Thymus (tissue), 11 donors: ENCODE measurements around the gene DERL3. TPM values are rescaled to one million over a fixed set of nuclear protein-coding genes. Genes with fewer than 3 reads are reported as not detected.

Experiments used
- DNase-seq, 9 donors: peaks; one replicate each; pipeline ENCODE4 v3.0.0-alpha.2; 2013; ENCODE audit warnings: low spot score in 9 of 9, low read depth in 6 of 9, missing footprints in 1 of 9
- H3K27ac ChIP-seq, 2 donors: one replicate each; pipeline ENCODE4 v1.5.1; 2013; ENCODE audit warnings: control low read depth in 1 of 2, low read depth in 1 of 2, low read length in 1 of 2, mild to moderate bottlenecking in 1 of 2, moderate library complexity in 1 of 2
- H3K27me3 ChIP-seq, 2 donors: one replicate each; pipeline ENCODE4 v1.5.1; 2013; ENCODE audit warnings: low read length in 1 of 2; ENCODE audit not compliant: control insufficient read depth in 2 of 2, insufficient read depth in 1 of 2
- H3K36me3 ChIP-seq, 2 donors: one replicate each; pipeline ENCODE4 v1.5.1; 2013; ENCODE audit warnings: low read length in 1 of 2, mild to moderate bottlenecking in 1 of 2, moderate library complexity in 1 of 2; ENCODE audit not compliant: control insufficient read depth in 2 of 2, insufficient read depth in 2 of 2
- H3K4me1 ChIP-seq, 2 donors: one replicate each; pipeline ENCODE4 v1.5.1; 2013; ENCODE audit warnings: low read length in 2 of 2; ENCODE audit not compliant: control insufficient read depth in 2 of 2, insufficient read depth in 2 of 2
- H3K4me3 ChIP-seq, 2 donors: one replicate each; pipeline ENCODE4 v1.5.1; 2013; ENCODE audit warnings: low read length in 2 of 2, control low read depth in 1 of 2, mild to moderate bottlenecking in 1 of 2
- H3K9me3 ChIP-seq, 2 donors: one replicate each; pipeline ENCODE4 v1.5.1; 2013; ENCODE audit warnings: low read length in 1 of 2, mild to moderate bottlenecking in 1 of 2; ENCODE audit not compliant: control insufficient read depth in 2 of 2, insufficient read depth in 1 of 2
- WGBS: extraction: QIAGEN DNeasy Blood & Tissue Kit; methylation state at CpG from one replicate; pipeline ENCODE4 v1.1.7; 2013; 5-methylcytosine and 5-hydroxymethylcytosine counted together
- polyA plus RNA-seq: library from polyadenylated mRNA; stranded (reverse); fragments of 200-250 nt; gene quantifications from one replicate; pipeline ENCODE4 v1.2.3, GENCODE V29; 2013
- total RNA-seq: library from RNA; stranded (reverse); fragments of 120-200 nt; gene quantifications from one replicate; pipeline ENCODE4 v1.2.4, GENCODE V29; 2013
- donor health status: healthy.

The DERL3 gene
- total and polyA plus RNA-seq, 2 donors: 2.5 to 2.9 TPM

DNA sequence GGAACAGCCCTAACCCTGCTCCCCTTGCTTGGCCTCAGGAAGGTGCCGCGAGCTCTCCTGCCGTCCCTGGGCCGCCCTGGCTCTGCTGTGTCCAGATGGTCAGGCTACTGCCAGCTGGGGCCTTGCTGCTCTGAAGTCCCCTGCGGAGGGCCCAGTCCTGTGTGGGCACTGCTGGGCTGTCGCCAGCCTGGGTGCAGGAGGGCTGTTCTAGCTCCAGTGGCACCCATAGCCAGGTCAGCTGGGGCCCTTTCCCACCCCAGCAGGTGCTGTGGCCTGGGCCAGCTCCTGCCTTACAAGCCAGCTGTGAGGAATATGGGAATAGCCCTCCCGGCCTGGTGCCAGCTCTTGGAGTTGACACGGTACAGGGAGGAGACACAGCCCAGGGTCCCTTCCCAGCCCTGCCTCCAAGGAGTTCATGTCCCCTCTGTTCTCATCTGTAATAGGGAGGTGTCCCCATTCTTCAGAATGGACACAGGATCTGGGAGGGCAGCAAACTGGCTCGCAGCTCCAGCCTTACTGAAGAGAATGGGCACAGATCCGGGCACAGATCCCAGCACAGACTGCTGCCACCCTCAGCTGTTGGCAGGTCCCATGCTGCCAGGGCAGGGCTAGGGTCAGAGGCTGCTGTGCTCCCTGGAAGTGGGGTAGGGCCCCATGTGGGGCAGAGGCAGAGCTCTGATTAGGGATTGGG lies 3.9 kb downstream of the DERL3 start:
- peaks cover 60 to 65% of the 10 kb centered on the region in 2 donors for H3K36me3 ChIP-seq
- no peak for DNase-seq
- no peak overlapping the region for H3K27ac ChIP-seq
- H3K4me1 ChIP-seq: peaks cover 11 to 18% of the 10 kb centered on the region in 2 donors
- no peak overlapping the region for H3K4me3 ChIP-seq
- peaks cover 0 to 14% of the 10 kb centered on the region in 2 donors for H3K27me3 ChIP-seq
- H3K9me3 ChIP-seq: no peaks in the 10 kb centered on the region
- 98% methylated on average over 10 of the region's 10 CpGs for WGBS

DNA sequence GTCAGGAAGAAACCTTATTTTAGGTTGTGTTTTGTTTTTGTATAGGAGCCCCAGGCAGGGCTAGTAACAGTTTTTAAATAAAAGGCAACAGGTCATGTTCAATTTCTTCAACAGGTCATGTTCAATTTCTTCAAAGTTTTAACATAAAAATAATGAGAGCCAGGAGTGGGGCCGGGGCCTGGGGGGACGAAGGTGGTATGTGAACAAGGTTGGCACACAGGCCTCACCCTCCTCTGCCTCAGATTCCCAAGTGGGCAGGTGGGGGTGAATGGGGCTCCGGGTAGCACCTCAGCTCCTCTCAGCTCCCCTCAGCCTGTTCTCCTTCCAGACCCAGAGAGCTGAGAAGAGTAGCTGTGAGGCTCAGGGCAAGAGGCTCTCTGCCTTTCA lies 4.4 kb downstream of the DERL3 start:
- WGBS: 96% methylated on average over 3 of the region's 3 CpGs
- H3K4me1 ChIP-seq: peaks cover 10 to 16% of the 10 kb centered on the region in 2 donors
- H3K9me3 ChIP-seq: no peaks in the 10 kb centered on the region
- H3K4me3 ChIP-seq: no peak overlapping the region
- no peak overlapping the region for H3K27ac ChIP-seq
- H3K36me3 ChIP-seq: peaks cover 62 to 66% of the 10 kb centered on the region in 2 donors
- H3K27me3 ChIP-seq: peaks cover 0 to 10% of the 10 kb centered on the region in 2 donors
- DNase-seq: no peak

DNA sequence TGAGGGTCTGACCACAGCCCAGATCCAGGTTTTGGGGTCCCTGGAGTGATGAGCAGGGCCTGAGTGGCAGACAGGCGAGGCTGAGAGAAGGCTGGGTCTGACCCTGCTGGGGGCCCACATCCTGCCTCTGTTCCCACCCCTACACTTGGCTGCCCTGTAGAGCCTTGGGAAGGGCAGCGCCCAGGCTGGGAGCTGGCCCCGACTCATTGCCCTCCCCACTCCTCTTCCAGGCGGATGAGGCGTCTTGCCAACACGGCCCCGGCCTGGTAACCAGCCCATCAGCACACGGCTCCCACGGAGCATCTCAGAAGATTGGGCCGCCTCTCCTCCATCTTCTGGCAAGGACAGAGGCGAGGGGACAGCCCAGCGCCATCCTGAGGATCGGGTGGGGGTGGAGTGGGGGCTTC lies 4.9 kb downstream of the DERL3 start:
- Histone ChIP-seq H3K9me3 (no peaks in the 10 kb centered on the region), H3K36me3 (peaks cover 67 to 71% of the 10 kb centered on the region in 2 donors), H3K27me3 (peaks cover 0 to 7% of the 10 kb centered on the region in 2 donors), H3K27ac (no peak overlapping the region), H3K4me1 (peaks cover 8 to 12% of the 10 kb centered on the region in 2 donors), H3K4me3 (no peak overlapping the region)
- WGBS: 97% methylated on average over 13 of the region's 13 CpGs
- no peak for DNase-seq

DNA sequence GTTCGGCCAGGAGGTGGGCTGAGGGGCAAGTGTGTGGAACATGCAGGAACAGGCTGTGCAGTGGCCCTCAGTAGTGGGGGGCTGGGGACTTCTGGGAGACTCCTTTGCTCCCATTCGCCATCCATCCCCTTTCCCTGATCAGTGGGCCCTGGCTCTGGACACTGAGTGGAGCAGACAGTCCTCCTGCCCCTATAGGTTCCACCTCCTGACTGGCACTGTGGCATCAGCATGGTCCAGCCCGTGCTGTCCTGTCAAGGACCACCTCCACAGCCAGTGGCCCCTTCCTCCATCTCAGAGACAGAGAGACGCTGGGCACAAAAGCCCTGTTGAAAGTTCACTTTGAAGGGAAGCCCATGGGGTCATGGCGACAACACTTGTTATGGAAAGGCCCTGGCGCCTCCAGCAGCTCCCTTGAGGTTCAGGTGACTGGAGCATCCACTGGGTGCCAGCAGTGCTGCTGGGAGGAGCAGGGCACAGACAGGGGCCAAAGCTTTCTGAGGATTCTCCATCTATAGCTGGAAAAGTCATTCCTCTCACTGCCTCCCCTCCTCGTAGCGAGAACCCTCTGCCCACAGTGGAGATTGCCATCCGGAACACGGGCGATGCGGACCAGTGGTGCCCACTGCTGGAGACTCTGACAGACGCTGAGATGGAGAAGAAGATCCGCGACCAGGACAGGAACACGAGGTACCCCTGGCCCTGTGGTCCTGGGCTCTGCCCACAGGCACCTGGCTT lies 5.6 kb downstream of the DERL3 start:
- no peak overlapping the region for H3K4me3 ChIP-seq
- peaks cover 73 to 76% of the 10 kb centered on the region in 2 donors for H3K36me3 ChIP-seq
- peaks cover 2 to 4% of the 10 kb centered on the region in 2 donors for H3K4me1 ChIP-seq
- no peaks in the 10 kb centered on the region for H3K9me3 ChIP-seq
- WGBS: 97% methylated on average over 16 of the region's 16 CpGs
- H3K27me3 ChIP-seq: peaks cover 0 to 2% of the 10 kb centered on the region in 2 donors
- H3K27ac ChIP-seq: no peak overlapping the region
- DNase-seq: no peak

DNA sequence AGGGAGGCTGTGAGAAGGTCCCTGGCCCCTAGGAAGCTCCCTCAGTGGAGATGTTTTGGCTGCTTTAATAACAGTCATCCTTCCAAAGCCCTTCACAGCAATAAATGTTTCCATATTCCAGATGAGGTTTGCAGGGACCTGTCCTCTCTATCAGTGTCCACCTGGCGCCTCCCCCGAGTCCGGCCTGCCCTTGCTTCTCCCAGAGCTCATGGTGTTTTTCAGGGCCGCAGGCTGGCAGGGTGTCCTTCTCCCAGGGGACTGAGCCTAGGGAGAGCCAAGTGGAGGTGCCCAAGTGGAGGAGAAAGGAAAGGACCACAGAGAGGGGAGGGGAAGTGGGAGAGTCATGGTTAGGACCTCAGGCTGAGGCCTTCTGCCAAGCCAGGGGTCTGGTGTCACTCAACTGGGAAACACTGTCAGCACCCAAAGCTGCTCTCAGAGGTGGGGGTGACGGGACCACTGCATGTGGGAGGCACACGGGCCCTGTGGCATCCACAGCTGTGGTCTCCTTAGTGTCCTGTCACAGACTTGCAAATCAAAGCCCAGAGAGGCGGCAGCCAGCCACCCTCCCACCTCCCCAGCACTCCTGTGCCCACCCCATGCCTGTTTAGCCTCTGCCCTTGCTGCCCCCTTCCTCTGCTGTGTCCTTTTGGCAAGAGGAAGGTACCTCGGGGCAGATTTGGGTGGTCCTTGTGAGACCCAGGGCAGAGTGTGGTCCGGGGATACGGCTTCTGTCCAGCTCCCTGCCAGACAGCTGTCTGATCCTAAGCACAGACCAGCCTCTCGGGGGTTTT lies 6.4 kb downstream of the DERL3 start:
- 88% methylated on average over 11 of the region's 11 CpGs for WGBS
- H3K36me3 ChIP-seq: peaks cover 79 to 81% of the 10 kb centered on the region in 2 donors
- no peak for DNase-seq
- no peaks in the 10 kb centered on the region for H3K4me1 ChIP-seq
- H3K4me3 ChIP-seq: no peak overlapping the region
- no peaks in the 10 kb centered on the region for H3K9me3 ChIP-seq
- H3K27me3 ChIP-seq: no peaks in the 10 kb centered on the region
- no peak overlapping the region for H3K27ac ChIP-seq

DNA sequence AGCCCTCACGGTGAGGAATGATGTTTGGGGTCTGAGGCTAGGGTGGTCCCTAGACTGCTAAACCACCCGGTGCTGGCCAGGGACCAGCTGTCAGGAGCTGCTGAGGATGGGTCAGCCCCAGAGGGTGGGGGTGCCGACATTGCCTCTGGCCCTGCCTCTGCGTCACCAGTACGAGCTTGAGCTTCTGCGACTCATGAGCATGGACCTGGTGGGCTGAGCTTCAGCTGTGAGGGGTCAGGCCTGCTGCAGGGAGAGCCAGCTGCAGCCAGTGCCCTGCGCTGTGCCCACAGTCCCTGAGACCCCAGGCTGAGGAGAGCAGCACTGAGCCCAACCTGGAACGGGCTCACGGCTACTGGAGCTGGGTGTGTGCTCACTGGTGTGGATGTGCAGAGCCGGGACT lies 7.0 kb downstream of the DERL3 start:
- H3K36me3 ChIP-seq: peaks cover 86 to 87% of the 10 kb centered on the region in 2 donors
- DNase-seq: no peak
- no peaks in the 10 kb centered on the region for H3K9me3 ChIP-seq
- no peak overlapping the region for H3K27ac ChIP-seq
- H3K27me3 ChIP-seq: no peaks in the 10 kb centered on the region
- 98% methylated on average over 10 of the region's 10 CpGs for WGBS
- H3K4me1 ChIP-seq: no peaks in the 10 kb centered on the region
- H3K4me3 ChIP-seq: no peak overlapping the region

DNA sequence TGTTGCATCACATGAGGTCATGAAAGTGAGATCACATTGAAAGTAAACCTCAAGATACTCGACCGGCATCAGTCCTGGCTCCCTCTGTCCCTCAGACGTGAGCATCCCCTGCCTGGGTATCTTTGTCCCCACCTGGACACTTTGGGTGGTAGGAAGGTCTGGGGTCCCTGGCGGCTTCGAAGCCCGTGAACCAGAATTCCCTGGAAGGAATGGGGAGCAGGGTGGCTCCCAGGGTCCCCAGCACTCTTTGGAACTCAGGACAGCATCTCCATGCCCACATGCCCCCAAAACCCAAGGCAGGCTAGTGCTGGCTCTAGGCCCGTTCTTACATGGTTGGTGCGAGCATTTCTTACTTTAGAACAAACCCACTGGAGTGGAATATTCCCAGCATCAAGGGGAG lies 7.5 kb downstream of the DERL3 start:
- Histone ChIP-seq H3K27me3 (no peaks in the 10 kb centered on the region), H3K27ac (no peak overlapping the region), H3K9me3 (no peaks in the 10 kb centered on the region), H3K4me3 (no peak overlapping the region), H3K4me1 (no peaks in the 10 kb centered on the region), H3K36me3 (peaks cover 86 to 88% of the 10 kb centered on the region in 2 donors)
- no peak for DNase-seq
- WGBS: 97% methylated on average over 8 of the region's 8 CpGs

DNA sequence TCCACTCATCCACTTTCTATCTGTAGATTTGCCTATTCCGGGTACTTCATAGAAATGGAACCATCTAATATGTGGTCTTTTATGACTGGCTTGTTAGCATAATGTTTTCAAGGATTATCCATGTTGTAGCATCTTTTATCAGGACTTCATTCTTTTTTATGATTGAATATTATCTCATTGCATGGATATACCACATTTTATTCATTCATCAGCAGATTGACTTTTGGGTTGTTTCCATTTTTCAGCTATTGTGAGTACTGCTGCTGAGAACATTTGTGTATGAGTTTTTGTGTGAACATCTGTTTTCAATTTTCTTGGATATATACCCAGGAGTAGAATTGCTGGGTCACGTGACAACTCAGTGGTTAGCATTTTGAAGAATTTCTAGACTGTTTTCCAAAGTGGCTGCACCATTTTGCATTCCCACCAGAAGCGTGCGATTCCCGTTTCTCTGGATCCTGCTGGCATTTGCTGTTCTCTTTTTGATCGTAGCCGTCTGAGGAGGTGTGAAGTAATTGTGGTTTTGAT lies 8.9 kb downstream of the DERL3 start:
- Histone ChIP-seq H3K4me3 (no peak overlapping the region), H3K4me1 (peaks cover 0 to 2% of the 10 kb centered on the region in 2 donors), H3K27me3 (no peaks in the 10 kb centered on the region), H3K36me3 (peaks cover 86 to 88% of the 10 kb centered on the region in 2 donors), H3K27ac (no peak overlapping the region), H3K9me3 (no peaks in the 10 kb centered on the region)
- DNase-seq: no peak
- WGBS: 96% methylated on average over 7 of the region's 7 CpGs
